HG03457 (cell line): ENCODE measurements around the gene EHMT1.
"Not testable (repeated sequence)": the region's sequence is repeated elsewhere in the genome, so short reads cannot be mapped to it uniquely, and the experiment has no call there.

ENCODE experiments used
- ATAC-seq: cut with Tn5 transposase; IDR thresholded peaks from one replicate; pipeline ENCODE4 v1.9.1; 2021; ENCODE audit warnings: moderate number of reproducible peaks; ENCODE audit not compliant: unreplicated experiment

EHMT1 gene

DNA sequence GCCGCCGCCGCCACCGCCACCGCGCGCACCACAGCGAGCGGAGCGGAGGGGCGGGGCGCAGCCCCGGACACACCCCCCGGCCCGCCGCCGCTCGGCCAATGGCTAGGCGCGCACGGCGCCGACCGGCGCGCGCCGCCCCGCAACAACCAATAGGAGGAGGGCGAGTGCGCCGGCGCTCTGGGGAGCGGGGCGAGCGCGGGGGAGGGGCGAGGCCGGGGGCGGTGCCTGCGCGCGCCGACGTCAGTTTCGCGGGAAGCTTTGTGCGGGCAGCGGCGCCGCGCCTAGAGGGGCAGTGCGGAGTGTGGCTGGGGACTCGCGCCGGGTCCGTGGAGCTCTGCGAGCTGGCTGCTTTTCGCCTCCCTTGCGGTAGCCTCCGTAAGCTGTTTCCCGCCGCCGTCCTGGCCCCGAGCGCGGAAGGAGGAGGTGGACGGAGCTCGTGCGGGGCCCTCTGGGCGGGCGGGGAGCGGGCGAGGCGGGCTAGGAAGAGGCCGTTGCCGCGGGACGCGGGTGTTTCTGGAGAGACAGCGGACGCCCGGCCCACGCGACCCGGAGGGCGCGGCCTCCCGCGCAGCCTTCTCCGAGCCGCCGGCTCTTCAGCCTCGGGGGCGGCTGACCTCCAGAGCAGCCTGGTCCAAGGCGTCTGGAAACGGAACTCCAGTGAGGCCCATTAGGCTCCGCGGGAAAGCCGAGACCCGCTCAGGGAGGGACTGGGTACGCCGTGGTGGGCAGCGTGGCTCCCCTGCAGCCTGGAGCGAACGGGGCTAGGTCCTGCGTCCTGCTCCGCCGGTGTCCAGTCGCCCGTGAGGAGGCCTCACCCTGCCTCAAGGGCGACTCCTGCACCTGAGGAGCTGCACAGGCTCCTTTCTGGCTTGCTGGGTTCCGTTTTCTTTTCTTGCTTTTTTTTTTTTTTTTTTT lies 28.1 kb upstream of the EHMT1 start, which contains the start of gene ZMYND19:
Gene ZMYND19, minus strand, starts transcription at position 44 of the 915 bp plus-strand sequence. CDS start 249 bp downstream, outside the sequence.
- peak; percentile 70 for ATAC-seq

DNA sequence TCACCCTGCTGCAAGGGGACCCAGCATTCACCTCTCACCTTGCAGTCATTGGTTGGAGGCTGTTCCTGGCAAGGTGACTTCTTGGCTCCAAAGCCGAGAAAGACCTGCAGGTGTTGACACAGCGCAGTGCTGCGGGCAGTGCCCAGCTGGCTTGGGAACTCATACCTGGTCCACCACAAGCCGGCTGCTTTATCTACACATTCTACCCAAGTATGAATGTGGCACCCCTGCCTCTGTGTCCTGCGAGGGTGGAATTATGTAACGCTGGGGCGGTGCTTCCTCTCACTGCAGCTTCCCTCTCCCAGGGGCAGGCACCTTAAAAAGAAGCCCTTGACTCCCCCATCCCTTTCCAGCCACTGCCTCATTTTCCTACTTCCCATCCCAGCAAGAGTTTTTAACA lies 26.0 kb upstream of the EHMT1 start:
- ATAC-seq, result no peak

DNA sequence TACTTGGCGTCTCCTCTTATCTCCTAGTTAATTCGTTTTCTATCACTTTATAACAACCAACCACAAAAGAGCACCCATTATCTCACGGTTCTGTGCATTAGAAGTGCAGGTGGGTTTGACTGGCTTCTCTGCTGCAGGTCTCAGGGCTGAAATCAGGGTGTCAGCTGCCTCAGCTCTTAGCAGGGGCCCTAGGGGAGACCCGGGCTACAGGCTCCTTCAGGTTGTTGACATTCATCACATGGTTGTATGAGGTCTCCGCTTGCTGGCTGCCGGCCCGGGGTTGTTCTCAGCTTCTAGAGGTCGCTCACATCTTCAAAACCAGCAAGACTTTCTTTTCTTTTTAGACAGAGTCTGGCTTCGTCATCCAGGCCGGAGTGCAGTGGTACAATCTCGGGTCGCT lies 25.6 kb upstream of the EHMT1 start:
- no peak for ATAC-seq

DNA sequence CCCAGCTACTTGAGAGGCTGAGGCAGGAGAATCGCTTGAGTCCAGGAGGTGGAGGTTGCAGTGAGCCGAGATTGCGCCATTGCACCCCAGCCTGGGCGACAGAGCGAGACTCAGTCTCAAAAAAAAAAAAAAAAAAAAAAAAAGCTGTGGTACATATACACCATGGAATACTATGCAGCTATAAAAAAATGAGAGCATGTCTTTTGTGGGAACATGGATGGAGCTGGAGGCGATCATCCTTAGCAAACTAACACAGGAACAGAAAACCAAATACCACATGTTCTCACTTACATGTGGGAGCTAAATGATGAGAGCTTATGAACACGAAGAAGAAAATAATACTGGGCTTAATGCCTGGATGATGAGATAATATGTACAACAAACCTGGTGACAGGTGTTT lies 22.2 kb upstream of the EHMT1 start:
- ATAC-seq, result not testable (repeated sequence)

DNA sequence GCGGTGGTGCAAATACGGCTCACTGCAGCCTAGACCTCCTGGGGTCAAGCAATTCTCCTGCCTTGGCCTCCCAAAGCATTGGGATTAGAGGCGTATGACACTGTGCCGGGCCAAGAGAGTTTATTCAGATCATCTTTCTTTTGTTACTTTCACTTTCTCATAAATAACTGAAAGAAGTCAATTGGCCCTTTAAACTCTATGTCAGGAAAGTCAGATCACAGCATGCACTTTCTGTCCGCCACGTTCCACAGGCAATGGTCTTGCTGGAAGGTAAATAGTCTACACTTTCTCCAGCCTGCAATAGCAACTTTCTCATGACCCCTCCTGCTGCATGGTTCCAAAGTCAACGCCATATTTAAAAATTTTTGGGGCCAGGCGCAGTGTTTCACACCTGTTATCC lies 19.9 kb upstream of the EHMT1 start:
- ATAC-seq, result no peak

DNA sequence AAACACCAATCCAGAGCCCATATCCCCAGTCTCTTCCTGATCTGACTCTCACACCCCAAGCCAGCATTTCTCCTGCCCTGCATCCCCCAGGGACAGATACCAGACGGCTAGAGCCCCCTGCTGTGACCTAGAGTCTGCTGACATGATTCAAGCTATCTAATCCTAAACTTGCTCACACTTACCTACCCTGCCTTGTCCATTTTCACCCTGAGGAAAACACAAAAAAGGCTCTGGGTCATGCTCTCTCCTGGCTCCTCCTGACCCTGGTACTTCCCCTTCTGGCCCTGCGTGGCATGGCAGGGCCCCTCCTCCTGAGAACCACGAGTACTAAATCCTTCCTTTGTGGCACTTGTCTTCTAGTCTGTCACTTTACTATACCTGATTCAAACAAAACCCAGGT lies 16.1 kb upstream of the EHMT1 start:
- ATAC-seq, result no peak

DNA sequence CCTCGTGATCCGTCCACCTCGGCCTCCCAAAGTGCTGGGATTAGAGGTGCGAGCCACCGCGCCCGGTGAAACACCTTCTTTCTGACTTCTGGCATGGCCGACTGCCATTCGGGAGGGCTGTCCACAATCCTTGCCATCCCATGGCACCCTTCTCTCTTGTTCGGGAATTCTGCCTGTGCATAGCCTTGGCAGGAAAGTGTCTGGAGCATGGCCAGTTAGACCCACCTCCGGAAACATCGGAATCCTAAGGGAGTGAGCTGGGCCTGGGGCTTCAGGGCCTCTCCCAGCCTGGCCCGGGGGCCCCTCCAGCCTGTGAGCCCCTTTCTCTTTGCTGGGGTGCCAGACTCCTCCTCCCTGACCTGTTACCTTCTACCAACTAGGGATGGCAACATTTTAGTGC lies 14.9 kb upstream of the EHMT1 start:
- ATAC-seq, result no peak

DNA sequence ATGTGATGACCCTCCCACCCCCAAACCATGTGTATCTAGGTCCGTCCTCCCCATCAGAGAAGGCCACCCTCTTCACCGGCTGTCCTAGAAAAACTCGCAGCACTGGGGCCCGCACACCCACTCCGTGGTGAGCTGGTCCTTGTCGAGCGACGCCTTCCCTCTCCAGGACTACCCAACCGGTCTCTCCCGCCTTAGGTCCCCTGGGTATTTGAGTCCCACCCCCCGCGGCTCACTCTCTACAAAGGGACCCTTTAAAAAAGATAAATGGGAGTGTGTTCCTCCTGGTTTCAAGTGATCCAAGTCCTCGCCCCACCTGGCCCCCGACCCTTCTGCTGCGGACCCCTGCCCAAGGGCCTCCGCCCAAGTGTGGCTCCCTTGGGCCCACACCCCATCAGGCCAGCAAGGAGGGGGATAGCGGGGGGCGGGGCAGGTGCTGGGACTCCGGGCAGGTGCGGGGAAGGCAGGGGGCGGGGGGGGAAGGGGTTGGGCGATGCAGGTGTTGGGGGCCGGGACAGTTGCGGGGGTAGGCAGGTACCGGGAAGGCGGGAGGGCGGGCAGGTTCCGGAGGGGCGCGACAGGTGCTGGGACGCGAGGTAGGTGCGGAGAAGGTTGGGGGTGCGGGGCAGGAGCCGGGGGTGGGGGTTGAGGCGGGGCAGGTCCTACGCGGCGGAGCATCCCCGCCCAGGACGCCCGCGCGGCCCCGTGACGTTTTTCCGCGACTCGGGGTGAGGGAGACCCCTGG lies 14.3 kb upstream of the EHMT1 start:
- ATAC-seq, result no peak

DNA sequence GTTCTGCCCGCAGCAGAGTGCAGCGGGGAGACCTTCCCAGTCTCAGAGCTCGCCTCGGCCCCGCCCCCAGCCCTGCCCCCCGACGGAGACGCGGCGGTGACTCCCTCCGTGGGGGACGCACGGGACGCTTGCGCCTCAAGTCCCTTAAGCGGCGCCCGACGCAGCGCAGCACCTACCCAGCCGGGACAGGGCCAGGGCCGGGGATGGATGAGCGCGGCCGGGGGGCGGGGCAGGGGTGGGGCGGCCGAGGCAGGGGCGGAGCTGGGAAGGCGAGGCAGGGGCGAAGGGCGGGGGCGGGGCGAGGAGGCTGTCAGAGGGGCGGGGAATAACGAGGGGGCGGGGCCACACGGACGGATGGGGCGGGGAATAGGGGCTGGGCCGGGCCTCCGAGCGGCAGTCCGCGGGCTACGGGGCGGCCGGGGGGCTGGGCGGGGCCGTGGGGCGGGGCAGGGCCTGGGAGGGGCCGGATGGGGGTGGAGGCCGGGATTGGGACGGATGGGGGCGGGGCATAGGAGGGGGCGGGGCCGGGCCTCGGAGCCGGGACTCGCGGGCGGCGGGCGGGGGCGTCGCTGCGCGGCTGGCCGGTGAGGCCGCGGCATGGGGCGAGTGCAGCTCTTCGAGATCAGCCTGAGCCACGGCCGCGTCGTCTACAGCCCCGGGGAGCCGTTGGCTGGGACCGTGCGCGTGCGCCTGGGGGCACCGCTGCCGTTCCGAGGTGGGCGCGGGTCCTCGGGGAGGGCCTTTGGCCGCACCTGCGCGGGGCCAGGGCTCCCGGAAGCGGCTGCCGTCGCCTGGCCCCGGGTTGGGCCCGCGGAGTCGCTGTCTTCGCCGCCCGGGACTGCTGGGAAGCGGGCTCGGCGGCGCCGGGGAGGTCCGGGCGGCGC lies 13.4 kb upstream of the EHMT1 start, which contains the start of gene ARRDC1:
Gene ARRDC1, plus strand, starts transcription at position 566 of the 884 bp plus-strand sequence. Its CDS starts 32 bp downstream, at position 598.
- ATAC-seq, result peak; percentile 63

DNA sequence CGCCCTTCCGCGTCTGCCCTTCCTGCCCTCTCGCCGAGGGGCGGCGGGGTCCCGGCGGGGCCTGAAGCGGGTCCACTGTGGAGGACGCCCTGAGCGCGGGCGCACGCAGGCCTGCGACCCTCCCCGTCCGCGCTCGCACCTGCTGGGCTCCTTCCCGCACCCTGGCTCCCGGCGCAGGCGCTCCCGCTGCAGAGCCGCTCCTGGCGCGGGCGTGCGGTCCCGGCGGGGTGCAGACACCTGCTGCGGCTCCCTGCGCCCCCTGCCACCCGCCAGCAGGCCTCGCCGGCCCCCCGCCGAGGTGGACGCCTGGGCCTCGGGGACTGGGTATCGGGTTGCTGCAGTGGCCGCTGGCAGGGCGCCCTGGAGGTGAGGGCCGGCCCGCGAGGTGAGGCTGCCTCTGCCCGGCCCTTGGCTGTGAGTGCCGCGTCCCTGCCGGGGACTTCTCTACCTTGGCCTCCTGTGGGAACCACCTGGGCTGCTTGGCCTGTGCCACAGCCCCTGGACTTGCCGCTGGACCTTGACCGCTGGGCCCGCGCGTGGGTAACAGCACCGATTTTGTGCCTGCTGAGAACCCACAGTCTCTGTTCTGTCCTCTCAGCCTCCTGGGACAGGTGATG lies 12.7 kb upstream of the EHMT1 start:
- ATAC-seq, result no peak

DNA sequence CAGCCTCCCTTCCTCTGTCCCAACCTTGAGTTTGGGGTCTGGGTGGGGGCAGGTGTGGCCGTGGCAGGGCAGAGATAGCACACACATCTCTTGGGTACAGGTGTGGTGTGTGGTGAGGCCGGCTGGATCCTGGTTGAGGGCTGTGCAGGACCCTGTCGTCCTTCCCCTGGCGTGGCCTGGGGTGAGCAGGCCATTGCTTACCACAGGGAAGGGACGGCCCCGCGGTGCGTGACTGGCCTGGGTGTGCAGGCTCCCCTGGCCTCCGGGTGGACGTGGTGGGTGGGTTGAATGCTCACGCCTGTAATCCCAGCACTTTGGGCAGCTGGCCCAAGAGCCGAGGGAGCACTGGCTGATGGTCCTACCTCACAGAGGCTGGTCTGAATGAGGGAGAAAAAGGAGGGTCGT lies 12.1 kb upstream of the EHMT1 start:
- no peak for ATAC-seq

DNA sequence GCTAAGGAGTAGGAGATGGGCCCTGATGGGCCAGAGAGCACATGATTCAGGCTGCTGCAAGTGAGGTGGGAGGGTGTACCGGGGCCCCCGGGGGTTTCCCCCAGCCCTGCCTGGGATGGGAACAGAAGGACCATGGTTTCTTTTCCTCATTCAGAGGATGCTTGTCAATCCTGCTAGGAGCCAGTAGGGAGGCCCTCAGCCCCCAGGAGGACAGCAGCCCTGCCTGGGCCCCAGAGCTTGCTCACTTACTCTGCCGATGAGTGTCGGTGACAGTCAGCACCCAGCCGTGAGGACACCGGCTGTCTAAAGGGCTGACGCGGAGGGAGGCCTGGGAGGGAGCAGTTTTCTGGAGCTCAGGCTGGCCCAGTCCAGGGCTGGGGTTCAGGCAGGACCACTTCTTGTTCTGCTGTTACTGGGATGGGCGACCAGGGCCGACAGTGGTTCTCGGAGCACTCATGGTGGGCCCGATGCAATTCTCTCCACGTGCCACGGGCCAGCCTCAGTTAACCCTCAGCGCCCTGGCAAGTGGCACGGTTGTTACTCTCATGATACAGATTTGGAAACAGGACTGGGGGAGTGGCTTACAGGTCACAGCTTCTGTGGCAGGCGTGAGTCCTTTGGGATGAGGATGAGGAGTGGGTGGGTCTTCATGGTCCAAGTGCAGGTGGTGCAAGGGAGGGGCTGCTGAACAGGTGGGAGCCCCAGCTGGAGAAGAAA lies 11.5 kb upstream of the EHMT1 start:
- ATAC-seq, result no peak

DNA sequence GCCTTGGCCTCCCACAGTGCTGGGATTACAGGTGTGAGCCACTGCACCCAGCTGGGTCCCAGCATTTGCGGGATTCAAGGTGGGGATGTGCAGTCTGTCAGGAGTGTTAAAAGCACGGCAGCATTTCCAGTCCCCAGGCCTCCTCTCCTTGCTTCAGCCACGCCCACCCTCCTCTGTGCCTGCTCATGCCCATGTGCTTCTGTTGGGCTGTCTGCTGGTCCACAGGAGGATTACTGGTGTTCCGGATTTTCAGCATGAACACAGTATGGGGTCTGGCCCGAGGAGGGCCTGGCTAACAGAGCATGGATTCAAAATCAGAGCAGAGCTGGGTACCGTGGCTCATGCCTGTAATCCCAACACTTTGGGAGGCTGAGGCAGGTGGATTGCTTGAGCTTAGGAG lies 7.9 kb upstream of the EHMT1 start:
- no peak for ATAC-seq

DNA sequence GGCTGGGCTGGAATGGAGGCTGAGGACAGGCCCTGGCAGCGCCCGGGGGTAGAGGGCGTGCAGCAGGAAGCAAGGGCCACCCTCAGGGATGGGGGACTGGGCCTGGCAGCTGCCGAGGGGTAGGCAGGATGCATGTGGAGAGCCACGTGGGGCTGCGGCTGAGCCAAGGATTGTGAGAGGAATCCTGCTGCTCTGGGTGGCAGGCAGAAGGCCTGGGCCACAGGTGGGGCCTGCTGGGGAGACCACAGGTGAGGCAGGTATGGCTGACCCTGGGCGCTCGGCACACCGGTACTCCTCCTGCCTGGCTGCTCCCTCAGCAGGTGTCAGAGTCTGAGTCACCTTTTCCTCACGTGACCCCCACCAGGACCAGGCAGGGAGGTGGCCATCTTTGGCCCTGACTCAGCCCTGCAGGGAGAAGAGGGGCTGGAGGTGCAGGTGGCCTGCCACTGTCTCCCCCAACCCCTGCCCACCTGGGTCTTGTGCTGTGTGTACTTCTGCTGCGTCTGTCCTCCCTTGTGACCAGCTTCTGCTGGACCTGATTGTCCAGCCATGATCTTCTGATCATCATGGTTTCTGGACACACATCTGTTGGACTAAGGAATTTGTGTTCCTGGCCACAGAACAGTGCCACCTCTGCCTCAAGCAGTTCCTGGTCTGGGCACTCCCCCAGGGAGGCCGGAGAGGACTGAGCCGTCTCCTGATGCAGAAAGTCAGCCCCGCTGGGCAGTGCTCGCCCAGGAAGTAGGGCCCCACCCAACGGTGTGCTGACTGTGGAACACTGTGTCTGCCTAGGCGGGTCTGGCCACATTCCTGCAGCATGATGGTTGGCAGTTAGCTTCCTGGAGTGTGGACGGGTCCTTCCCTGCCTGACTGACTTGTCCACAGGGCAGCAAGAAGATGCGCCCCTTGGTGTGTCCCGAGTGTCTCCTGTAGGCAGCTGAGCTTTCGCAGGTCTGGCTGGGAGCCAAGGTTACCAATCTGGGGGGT lies 6.9 kb upstream of the EHMT1 start:
- ATAC-seq, result no peak

DNA sequence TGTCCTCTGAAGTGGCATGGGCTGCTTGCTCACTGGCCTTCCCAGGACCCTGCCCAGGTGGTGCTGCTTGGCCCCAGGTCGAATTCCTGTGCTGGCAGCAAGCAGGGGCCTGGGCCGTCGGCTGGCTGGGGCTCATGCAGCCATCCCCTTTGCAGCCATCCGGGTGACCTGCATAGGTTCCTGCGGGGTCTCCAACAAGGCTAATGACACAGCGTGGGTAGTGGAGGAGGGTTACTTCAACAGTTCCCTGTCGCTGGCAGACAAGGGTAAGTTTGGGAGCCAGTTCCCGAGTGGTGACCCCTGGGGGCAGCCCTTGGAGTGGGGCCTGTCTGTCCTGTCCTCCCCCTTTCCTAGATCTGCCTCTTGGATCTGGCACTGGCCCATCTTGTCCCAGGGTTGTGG lies 6.1 kb upstream of the EHMT1 start:
- ATAC-seq, result no peak

DNA sequence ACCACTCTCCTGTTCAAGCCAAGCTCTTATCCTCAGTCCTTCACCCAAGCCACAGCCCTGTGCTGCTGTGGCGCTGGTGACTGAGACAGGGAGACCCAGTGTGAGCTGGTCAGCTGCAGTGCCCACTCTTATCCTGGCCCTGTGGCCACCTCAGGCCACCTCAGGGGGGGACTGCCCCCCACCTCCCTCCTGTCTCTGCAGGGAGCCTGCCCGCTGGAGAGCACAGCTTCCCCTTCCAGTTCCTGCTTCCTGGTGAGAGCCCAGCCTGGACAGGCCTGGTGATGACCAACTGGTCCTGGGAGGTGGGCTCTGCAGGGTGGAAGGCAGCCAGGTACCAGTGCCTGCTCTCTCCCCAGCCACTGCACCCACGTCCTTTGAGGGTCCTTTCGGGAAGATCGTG lies 5.5 kb upstream of the EHMT1 start:
- ATAC-seq, result no peak

DNA sequence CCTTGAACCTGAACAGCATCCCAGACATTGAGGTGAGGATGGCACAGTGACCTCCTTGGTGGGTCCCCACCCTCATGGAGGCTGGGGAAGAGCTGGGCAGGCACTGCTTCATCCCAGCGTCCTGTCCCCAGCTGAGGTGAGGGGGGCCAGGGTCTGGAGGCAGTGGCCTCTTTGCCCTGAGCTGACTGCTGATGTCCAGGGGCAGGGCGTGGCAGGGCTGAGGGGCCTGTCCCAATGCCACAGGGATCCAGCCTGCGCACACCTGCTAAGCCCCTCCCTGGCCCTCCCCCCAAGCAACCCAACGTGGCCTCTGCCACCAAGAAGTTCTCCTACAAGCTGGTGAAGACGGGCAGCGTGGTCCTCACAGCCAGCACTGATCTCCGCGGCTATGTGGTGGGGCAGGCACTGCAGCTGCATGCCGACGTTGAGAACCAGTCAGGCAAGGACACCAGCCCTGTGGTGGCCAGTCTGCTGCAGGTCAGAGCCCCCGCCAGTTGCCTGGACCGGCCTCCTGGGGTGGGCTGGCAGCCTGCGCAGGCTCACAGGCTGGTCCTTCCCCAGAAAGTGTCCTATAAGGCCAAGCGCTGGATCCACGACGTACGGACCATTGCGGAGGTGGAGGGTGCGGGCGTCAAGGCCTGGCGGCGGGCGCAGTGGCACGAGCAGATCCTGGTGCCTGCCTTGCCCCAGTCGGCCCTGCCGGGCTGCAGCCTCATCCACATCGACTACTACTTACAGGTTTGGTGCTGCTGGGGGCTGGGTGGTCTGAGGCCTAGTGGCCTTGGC lies 4.9 kb upstream of the EHMT1 start:
- ATAC-seq, result no peak
